ENCODE data around the gene HLF. TPM values are rescaled to one million over a fixed set of nuclear protein-coding genes. Genes with fewer than 3 reads are reported as not detected.

HLF gene
- total and polyA plus RNA-seq, 2 of the 4 experiments (the other 2 are of a cell fraction): 0.18 TPM; not detected in 1

DNA sequence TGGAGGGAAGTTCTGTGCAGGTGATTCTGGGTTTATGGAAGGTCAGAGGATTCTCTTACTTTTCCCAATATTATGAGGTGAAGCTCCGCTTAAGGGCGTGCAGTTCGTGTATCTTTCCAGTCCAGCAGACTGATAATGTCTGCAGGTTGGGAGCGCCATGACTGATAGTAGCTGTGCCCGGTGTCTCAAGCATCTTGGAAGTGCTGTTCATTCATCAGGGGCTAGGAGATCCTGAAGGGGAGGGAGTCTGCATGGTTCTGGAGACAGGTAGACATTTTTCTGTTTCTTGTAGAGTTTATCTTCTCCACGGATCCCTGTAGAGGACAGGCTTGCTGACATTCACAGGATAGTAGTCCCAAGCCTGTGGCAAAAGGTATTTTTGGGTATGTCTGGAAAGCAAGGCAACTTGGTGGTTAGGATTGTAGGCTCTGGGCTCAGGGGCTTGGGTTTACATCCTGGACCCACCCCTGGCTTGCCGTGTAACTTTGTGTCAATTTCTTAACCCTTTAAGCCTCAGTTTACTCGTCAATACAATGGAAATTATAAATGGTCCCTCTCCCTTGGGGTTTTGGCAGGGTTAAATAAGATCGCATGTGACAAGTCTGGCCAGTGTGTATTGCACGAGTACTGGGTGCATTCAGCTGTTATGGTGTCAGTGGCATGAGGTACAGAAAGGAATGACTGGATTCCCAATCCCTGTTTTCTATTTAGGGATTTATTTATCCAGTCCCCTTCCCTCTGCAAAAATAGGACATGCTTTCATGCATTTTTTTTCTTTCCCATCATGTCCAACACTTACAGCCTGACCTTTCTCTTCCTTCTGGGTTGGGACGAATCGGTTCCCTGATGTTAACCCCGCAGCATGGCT is 8.2 kb downstream of the HLF start:
- WGBS, 2 experiments (ENCODE audit: extremely low coverage in 2 of 2, insufficient read length in 1 of 2): 62% methylated on average over 2 of the region's 13 CpGs; no CpG with 5 or more reads in 1 of the 2 experiments
- H2BK5ac ChIP-seq (ENCODE audit: low read depth, low read length, poor library complexity, severe bottlenecking): no peak overlapping the region
- H2BK15ac ChIP-seq (ENCODE audit: low read depth, low read length): no peak overlapping the region
- no peak for DNase-seq
- no peak overlapping the region for H3K56ac ChIP-seq (ENCODE audit: extremely low read depth, insufficient read depth, low read length)
- no peak overlapping the region for H3K9ac ChIP-seq (ENCODE audit: low read depth, low read length)
- no peak overlapping the region for H2BK20ac ChIP-seq (ENCODE audit: low read depth, low read length)
- H3K4ac ChIP-seq (ENCODE audit: low read depth, low read length): no peak overlapping the region
- BruUV-seq (replicated peaks): no TSS peak
- no peaks in the 10 kb centered on the region for H3K9me1 ChIP-seq (ENCODE audit: insufficient read depth, low read length)
- no peak overlapping the region for H3K14ac ChIP-seq (replicated peaks; ENCODE audit: low read depth, low read length)
- no peaks in the 10 kb centered on the region; the same call in 1 of the 2 replicates for H3K4me1 ChIP-seq (ENCODE audit: control insufficient read depth, insufficient read depth, low read length)
- no peak overlapping the region for H3K18ac ChIP-seq (ENCODE audit: low read depth, low read length)
- ChIA-PET POLR2A (ENCODE audit: unreplicated experiment) (interaction anchor here (0.6 kb wide), 1 partner anchor 180 kb away, joined by 3 read pairs; no protein-coding TSS in a partner anchor), CTCF (no interaction called here)
- intact Hi-C loops (cut with micrococcal nuclease) (no loop called here), dilution Hi-C loops (cut with HindIII; ENCODE audit: low sequenced_read_pairs, unreplicated experiment) (no loop called here), in situ Hi-C loops (cut with MboI; ENCODE audit: low sequenced_read_pairs) (no loop called here)
- H3K9me3 ChIP-seq (ENCODE audit: control insufficient read depth, insufficient read depth, low read length): no peaks in the 10 kb centered on the region
- H2AK5ac ChIP-seq (ENCODE audit: low read depth, low read length): no peak overlapping the region
- ATAC-seq (ENCODE audit: low read depth): no peak
- H3K79me1 ChIP-seq (ENCODE audit: low read depth in 1 of 2, low read length in 2 of 2): no peaks in the 10 kb centered on the region
- no peak overlapping the region for H4K91ac ChIP-seq (ENCODE audit: insufficient read depth, low read depth, low read length)
- TF ChIP-seq SMC3 (IDR thresholded peaks at IDR 0.05; ENCODE audit: low read depth, low read length) (no peak), BHLHE40 (IDR thresholded peaks at IDR 0.05; ENCODE audit: low read depth, low read length) (no peak), RAD21 (IDR thresholded peaks at IDR 0.05; ENCODE audit: low read length) (no peak), FOS (IDR thresholded peaks at IDR 0.05; ENCODE audit: low read depth, low read length) (no peak), RCOR1 (IDR thresholded peaks at IDR 0.05; ENCODE audit: insufficient replicate concordance, low read length) (no peak)
- TF ChIP-seq, protein P1, sequence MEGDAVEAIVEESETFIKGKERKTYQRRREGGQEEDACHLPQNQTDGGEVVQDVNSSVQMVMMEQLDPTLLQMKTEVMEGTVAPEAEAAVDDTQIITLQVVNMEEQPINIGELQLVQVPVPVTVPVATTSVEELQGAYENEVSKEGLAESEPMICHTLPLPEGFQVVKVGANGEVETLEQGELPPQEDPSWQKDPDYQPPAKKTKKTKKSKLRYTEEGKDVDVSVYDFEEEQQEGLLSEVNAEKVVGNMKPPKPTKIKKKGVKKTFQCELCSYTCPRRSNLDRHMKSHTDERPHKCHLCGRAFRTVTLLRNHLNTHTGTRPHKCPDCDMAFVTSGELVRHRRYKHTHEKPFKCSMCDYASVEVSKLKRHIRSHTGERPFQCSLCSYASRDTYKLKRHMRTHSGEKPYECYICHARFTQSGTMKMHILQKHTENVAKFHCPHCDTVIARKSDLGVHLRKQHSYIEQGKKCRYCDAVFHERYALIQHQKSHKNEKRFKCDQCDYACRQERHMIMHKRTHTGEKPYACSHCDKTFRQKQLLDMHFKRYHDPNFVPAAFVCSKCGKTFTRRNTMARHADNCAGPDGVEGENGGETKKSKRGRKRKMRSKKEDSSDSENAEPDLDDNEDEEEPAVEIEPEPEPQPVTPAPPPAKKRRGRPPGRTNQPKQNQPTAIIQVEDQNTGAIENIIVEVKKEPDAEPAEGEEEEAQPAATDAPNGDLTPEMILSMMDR (conservative IDR thresholded peaks at IDR 0.05; ENCODE audit: low read depth, low read length): no peak
- TF ChIP-seq, protein P2, sequence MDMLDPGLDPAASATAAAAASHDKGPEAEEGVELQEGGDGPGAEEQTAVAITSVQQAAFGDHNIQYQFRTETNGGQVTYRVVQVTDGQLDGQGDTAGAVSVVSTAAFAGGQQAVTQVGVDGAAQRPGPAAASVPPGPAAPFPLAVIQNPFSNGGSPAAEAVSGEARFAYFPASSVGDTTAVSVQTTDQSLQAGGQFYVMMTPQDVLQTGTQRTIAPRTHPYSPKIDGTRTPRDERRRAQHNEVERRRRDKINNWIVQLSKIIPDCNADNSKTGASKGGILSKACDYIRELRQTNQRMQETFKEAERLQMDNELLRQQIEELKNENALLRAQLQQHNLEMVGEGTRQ (IDR thresholded peaks at IDR 0.05; ENCODE audit: low read depth, low read length): no peak
- TF ChIP-seq, protein P3, sequence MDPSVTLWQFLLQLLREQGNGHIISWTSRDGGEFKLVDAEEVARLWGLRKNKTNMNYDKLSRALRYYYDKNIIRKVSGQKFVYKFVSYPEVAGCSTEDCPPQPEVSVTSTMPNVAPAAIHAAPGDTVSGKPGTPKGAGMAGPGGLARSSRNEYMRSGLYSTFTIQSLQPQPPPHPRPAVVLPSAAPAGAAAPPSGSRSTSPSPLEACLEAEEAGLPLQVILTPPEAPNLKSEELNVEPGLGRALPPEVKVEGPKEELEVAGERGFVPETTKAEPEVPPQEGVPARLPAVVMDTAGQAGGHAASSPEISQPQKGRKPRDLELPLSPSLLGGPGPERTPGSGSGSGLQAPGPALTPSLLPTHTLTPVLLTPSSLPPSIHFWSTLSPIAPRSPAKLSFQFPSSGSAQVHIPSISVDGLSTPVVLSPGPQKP (IDR thresholded peaks at IDR 0.05; ENCODE audit: borderline replicate concordance, low read depth, low read length): no peak
- H2BK120ac ChIP-seq (ENCODE audit: low read depth, low read length): no peak overlapping the region
- H3K4me3 ChIP-seq (ENCODE audit: insufficient read depth, low read depth, low read length): no peak overlapping the region
- H4K8ac ChIP-seq (ENCODE audit: low read depth in 2 of 2, low read length in 2 of 2): no peak overlapping the region
- peaks cover 13% of the 10 kb centered on the region for H3K27me3 ChIP-seq (ENCODE audit: control insufficient read depth, insufficient read depth, low read length)
- no peak overlapping the region for H3K4me2 ChIP-seq (ENCODE audit: low read depth, low read length)
- H4K20me1 ChIP-seq (ENCODE audit: insufficient read depth, low read length): no peaks in the 10 kb centered on the region
- H2AK9ac ChIP-seq (replicated peaks; ENCODE audit: low read depth, low read length, poor library complexity): no peak overlapping the region
- H3K27ac ChIP-seq (ENCODE audit: insufficient read depth, low read length): no peak overlapping the region
- H4K5ac ChIP-seq (ENCODE audit: low read depth, low read length): no peak overlapping the region
- no peak overlapping the region for H2AFZ ChIP-seq (replicated peaks; ENCODE audit: low read length, poor library complexity)
- no peak overlapping the region for H3K23ac ChIP-seq (ENCODE audit: low read depth, low read length)
- no peaks in the 10 kb centered on the region for H3K36me3 ChIP-seq (ENCODE audit: control insufficient read depth, insufficient read depth, low read length)

All from IMR-90 (cell line).